ENCODE data around the gene KCNIP3.

KCNIP3 gene

DNA sequence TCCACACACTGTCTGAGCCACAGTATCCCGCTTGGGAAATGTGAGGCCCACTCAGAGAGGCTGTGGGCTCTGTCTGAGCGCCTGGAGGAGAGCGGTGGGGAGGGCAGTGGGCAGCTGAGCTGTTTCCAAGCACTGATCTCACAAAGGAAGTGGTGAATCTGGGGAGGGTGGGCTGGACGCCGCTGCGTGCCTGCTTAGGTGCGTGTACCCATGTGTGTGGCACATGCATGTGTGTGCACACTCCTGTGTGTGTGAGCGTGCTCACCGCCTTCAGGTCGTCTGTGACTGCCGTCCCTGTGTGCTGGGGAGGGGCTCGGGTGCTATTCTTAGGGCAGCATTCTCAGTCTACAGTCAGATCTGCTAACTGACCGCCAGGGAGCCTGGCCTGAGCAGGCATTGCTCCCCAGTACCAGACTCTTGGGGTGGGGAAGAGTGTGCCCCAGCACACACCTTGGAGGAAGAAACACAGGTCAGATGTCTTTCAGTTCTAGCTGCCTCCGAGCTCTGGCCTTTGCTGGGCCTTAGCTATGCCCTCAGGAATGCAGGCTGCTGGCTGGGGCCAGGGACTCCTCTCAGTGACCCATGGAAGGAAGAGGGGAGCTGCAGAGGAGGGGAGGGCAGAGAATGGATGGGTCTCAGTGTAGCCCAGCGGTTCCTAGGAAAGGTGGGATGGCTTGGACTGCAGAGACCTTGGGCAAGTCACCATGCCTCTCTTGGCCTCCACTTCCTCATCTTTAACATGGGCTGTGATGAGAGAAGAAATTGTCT is 31.4 kb downstream of the KCNIP3 start:
- no peak for DNase-seq

DNA sequence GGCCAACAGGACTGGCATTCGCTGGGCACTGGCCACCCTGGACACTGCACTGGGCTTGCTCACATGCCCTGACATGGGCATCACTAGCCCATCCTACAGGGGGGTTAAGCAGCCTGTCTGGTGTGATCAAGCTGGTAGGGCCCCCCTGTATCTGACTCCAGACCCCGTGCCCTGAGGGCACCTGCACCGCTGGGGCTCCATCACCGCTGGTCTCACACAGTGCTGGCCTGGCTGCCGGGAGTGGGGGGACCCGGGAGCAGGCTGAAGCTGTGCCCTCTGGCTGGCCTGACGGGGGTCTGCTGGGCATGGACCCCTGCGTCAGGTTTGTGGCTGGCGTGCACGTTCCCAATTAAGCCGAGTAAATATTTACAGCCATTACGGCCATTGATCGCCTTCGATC is 32.3 kb downstream of the KCNIP3 start:
- DNase-seq = no peak

DNA sequence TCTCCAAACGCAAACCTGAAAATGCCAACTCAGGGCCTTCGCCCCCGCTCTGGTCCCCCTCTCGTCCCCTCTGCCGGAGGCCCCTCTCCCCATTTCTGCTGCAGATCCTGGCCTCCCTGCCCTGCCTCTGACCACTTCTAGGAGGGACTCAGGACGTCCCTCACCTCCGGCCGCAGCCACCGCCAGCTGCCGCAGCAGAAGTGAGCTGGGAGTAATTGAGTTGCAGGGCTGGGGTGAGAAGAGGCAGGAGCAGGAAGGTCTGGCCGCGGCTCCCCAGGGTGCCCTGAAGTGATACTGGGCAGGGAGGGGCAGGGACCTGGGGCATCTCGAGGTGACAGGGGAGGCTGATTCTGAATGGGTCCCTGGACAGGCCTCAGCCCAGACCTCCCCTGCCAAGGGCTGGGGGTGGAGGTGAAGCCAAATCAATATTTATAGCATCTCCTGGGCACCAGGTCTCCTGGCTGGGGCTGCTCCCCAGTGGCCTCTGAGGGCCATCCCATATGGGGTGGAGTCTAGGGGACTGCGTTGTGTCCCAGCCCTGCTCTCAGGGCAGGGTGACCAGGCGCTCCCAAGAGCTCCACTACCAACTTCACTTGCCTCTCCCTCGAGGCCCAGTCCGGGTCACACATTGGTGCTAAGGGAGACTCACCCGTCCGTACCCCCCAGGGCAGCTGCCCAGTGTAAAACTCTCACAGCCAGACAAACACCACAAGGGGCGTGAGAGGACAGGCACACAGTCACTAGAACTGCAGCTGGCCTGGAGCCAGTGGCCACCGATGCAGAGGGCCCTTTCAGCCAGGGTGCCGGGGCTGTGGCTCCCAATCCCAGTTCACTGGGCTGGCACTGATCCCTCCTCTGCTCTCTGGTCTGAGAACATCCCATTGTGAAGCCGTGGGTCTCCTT is 33.0 kb downstream of the KCNIP3 start:
- DNase-seq = no peak

DNA sequence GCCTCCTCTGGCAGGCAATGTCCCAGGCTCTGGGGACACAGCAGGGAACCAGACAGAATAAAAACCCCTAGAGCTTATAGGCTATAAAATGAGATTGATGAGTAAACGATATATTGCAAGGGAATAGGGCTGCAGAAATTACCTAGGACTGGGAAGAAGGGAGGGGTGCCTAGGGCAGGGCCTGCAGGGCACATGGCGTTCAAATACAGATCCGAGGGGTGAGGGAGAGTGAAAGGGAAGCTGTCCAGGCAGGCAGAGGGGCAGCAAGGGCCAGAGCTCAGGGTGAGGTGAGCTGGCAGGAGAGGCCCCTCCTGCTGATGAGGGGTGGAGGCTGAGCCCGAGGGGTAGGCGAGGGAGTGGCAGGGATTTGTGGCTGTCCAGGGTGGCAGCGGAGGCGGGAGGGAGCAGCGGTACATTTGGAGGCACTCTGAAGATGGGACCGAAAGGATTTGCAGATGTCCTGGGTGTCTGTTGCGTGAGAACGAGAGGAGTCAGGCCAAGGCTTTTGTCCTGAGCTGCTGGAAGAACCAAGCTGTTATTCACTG is 33.7 kb downstream of the KCNIP3 start:
- no peak for DNase-seq

DNA sequence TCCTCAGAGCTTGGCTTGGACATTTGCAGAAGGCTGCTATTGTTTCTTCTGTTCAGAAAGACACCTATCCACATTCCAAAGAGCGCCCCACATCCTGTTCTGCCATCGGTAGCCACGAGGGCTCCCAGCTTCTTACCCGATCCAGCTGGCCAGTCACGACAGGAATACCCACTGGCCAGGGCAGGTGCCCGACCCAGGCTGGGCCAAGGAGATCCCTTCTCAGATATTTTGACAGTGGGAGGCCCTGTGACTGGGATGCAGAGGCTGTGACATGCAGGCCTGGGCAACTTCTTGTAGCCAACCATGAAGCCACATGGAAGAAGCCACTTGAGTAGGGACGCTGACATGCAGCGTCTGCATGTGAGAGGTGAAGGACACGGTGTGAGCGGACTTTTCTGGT is 34.5 kb downstream of the KCNIP3 start:
- DNase-seq = no peak

- no peak for DNase-seq
These were observed 34.9 kb downstream of the KCNIP3 start for GRCh38 chr2:95332036-95332435.

- DNase-seq = no peak
These were observed 35.9 kb downstream of the KCNIP3 start for GRCh38 chr2:95333056-95333455.

GRCh38 chr2:95333888-95334338 is 36.8 kb downstream of the KCNIP3 start:
- DNase-seq = no peak

DNA sequence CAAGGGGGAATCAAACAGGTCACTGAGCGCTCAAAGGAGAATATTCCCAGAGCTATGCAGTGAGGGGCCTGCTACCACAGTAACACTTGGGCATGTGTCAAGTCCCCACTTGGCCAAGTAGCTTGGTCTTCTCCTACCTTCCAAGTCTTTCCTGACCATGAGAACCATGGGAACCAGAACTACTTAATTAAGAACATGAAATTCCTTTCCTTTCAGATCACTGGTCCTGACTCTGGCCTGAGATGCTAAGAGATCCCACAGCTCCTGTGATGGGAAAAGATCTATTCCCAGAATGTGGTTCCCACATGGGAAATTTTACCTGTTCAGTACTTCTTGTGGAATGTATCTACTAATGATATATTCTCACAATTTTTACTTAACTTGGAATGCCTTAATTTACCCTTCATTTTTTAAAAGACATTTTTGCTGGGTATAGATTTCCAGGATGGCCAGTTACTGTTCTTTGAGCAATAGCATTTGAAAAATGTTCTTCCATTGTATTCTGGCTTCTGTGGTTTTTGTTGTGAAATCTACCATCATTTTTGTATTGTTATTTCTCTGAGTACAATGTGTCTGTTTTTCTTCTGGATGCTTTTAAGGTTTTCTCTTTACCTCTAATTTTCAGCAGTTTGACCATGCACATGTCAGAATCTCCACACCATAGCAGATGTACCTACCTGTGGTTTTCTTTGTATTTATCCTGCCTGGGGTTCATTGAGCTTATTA is 37.9 kb downstream of the KCNIP3 start:
- no peak for DNase-seq

DNA sequence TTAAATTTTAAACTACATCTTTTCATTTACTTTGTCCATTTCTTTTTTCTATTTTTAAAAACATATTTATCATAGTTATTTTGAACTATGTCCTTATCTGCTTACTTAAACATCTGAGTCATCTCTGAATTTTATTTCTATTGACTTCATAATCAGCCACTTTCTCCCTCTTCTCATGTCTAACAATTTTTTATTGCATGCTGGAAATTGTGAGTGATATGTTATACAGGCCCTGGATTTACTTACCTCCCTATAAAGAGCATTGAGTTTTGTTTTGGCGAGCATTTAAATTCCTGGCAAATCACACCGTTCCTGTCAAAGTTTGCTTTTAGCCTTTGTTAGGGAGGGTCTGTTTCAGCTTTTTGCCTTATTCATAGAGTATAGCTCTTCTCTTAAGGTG is 39.3 kb downstream of the KCNIP3 start:
- no peak for DNase-seq

DNA sequence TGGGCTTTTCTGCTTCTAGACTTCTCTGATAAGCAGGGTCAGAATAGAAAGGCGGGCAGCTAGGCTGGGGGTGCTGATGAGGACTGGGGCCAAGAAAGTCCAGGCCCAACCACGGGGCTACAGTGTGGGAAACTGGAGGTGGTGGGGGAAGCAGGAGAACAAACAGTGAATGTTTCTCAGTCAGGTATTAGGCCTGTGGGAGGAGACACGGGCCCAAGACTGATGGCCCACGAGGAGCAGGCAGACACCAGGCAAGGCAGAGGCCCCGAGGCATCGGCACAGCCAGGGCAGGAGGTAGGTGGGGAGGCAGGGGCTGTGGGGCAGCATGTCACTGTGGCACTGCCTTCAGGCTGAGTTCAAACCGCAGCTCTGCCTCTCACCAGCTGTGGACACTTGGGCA is 40.7 kb downstream of the KCNIP3 start:
- DNase-seq = no peak

GRCh38 chr2:95342556-95343320 is 45.6 kb downstream of the KCNIP3 start:
- no peak for DNase-seq

- DNase-seq = no peak
These were observed 46.5 kb downstream of the KCNIP3 start for GRCh38 chr2:95343429-95344214.

GRCh38 chr2:95344215-95344583 is 47.1 kb downstream of the KCNIP3 start:
- DNase-seq = no peak

DNA sequence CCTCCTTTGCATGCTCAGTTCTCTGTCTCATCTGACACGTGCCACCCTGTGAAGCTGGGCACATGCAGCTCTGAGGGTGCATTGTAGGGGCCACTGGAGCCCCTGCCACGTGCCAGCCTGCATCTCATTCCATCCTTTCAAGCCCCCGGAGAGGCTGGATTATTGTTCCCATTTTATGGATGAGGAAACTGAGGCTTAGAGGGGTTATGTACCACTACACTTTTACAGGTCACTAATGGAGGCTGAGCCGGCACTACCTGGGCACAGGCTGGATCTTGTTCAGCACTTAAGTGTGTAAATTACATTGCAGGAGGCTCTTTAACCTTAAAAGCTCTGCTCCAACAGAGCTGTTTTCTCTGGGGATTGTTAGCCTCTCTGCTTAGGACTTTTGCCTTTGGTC is 47.5 kb downstream of the KCNIP3 start:
- no peak for DNase-seq

GRCh38 chr2:95345081-95345562 is 48.0 kb downstream of the KCNIP3 start:
- no peak for DNase-seq

DNA sequence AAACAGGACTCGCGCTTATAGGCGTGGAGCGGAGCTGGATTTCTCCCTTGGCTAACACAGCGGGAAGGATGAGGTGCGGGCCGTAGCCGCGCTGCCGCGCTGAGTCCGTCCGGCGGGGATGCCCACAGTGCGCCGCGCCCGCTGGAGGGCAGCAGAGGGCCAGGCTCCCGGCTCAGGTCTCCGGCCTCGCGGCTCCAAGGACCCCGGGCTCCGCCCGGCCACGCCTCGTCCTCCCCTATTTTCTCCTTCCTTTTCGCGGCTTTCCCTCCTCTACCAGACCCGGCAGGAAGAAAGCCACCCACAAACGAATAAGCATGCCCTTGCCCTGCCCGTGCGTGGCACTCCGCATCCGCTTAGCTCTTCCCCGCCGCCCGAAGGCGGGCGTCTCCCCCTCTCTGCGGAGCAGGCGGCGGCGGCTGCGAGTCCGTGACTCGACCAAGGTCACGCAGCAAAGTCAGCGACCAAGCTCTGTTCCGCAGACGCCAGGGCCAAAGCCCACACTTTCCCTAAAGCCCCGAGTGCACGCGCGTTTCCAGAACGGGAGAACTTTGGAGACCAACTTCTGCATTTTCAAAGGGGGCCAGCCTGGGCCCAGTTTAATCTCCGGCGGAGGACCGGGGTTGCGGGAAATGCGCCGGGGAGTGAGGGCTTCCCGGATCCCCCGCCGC is 48.5 kb downstream of the KCNIP3 start:
- DNase-seq = peak; percentile 93

GRCh38 chr2:95346231-95346737 is 49.1 kb downstream of the KCNIP3 start:
- DNase-seq = no peak

DNA sequence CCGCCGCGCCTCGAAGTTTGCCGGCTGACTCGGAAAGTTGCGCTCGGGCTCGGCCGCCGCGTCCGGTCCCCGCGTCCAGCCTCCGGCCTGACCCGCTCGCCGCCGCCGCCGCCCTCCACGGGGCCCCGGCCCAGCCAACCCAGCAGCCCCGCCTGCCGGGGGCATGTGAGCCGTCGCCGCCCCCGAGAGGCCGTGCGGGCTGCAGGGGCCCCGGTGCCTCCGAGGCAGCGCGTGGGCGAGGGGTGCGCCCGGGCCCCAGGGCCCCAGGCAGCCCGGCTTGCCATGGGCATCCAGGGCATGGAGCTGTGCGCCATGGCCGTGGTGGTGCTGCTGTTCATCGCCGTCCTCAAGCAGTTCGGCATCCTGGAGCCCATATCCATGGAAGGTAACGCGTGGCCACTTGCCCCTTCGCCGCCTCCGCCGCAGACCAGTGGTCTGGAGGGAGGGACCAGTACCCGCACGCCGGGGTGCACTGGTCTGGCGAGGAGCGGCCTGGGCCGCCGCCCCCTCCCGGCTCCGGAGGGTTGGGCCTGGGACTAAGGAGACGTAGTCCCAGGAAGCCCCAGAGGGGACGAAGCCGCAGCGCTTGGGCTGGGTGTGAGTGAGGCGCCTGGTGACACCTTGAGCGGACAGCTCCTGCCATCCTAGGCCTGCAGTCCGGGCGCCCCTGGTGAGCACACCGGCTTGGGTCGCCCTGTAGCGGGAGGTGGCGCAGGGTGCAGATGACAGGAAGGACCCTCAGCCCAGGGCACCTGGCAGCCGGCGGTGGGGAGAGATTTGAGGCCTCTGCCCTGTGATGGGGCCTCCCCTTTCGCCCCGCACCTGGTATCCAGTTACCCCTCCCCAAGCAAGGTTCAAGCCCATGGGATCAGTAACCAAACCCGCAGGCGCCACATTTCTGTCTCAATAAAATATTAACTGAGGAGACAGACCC is 49.9 kb downstream of the KCNIP3 start:
- DNase-seq = peak; percentile 73

Data from right kidney (tissue), 1 donor.